Liver (tissue), 3 donors: Measurements from ENCODE around the gene RAP2C.
A peak's percentile ranks its signal among the peaks of the same experiment; 100 is the strongest.

Experiments used
- CTCF ChIP-seq: fragments of 150-350 bp; IDR thresholded peaks from 2 replicates; pipeline ENCODE4 v1.5.1; 2017; ENCODE audit warnings: improper control_type of control experiment, low read depth, low read length; ENCODE audit not compliant: missing input control
- FOXA2 ChIP-seq: IDR thresholded peaks from 2 replicates; pipeline ENCODE4 v1.6.1; 2016; ENCODE audit warnings: antibody characterized with exemption
- GABPA ChIP-seq, 2 donors: IDR thresholded peaks in 1 of 2; conservative IDR thresholded peaks in 1 of 2; 2 replicates each; pipeline ENCODE4 v1.6.1; 2016; ENCODE audit warnings: antibody characterized with exemption in 2 of 2, mild to moderate bottlenecking in 1 of 2, moderate library complexity in 1 of 2
- JUND ChIP-seq, 2 donors: IDR thresholded peaks; 2 replicates each; pipeline ENCODE4 v1.6.1; 2016; ENCODE audit warnings: antibody characterized with exemption in 2 of 2
- MAX ChIP-seq: IDR thresholded peaks from 2 replicates; pipeline ENCODE4 v1.6.1; 2016; ENCODE audit warnings: antibody characterized with exemption
- NR2F2 ChIP-seq: IDR thresholded peaks from 2 replicates; pipeline ENCODE4 v1.6.1; 2016; ENCODE audit warnings: antibody characterized with exemption
- RAD21 ChIP-seq, 2 donors: IDR thresholded peaks; 2 replicates each; pipeline ENCODE4 v1.6.1; 2016; ENCODE audit warnings: antibody characterized with exemption in 2 of 2, mild to moderate bottlenecking in 2 of 2
- REST ChIP-seq: IDR thresholded peaks from 2 replicates; pipeline ENCODE4 v1.6.1; 2016; ENCODE audit warnings: antibody characterized with exemption, mild to moderate bottlenecking
- SP1 ChIP-seq: IDR thresholded peaks from 2 replicates; pipeline ENCODE4 v1.6.1; 2018; ENCODE audit warnings: antibody characterized with exemption, mild to moderate bottlenecking
- TAF1 ChIP-seq: conservative IDR thresholded peaks from 2 replicates; pipeline ENCODE4 v1.6.1; 2016; ENCODE audit warnings: antibody characterized with exemption, mild to moderate bottlenecking
- YY1 ChIP-seq: IDR thresholded peaks from 2 replicates; pipeline ENCODE4 v1.6.1; 2016; ENCODE audit warnings: antibody characterized with exemption, mild to moderate bottlenecking
- donor health status: healthy.
- donor health status: healthy.

- TF ChIP-seq FOXA2 (no peak), CTCF (no peak), YY1 (no peak), MAX (peak; percentile 32), TAF1 (no peak), JUND (IDR thresholded peaks at IDR 0.05) (no peak), GABPA (IDR thresholded peaks at IDR 0.05 in 1 of 2, conservative IDR thresholded peaks at IDR 0.05 in 1 of 2) (peak in 1 of 2 donors; percentile 51), SP1 (peak; percentile 10), NR2F2 (no peak), REST (peak; percentile 22), RAD21 (IDR thresholded peaks at IDR 0.05) (no peak)
These were observed 1.8 kb downstream of the RAP2C start for GRCh38 chrX:132217203-132218073.
